ENCODE data around the gene NUDT16.

NUDT16 gene

DNA sequence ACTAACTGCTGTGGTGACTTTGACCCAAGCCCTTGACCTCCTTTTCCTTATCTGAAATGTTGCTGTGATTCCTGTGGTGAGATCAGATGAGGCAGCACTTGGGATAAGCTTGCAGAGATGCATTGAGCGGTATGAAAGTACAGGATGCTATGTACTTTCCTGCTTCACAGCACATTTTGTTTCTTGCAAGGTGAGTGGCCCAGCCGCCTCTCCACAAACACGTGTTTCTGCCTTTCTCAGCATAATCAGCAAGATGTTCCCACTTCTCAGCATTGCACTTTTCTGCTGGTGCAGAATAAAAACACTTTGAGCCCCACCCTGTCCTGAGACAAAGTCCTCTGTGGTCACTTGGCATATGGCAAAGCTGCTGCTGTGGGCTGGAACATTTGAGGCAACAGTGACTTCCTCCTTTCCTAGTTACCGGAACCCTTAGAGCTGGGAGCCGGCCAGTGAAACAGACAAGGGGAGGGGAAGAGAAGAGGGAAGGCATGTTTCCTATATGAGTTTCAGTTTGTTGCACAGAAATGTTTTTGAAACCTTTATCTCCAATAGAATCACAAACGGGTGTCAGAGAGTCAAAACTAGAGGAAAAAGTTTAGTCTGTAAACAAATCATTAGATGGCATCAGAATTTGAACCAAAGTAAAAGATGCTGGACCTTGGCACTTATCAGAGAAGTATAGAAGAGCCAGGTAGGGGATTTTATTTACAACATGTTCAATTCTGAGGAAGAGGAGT lies 5.0 kb downstream of the NUDT16 start:
- no peak for DNase-seq

GRCh38 chr3:131387796-131388489 lies 6.4 kb downstream of the NUDT16 start:
- DNase-seq: no peak

- no peak for DNase-seq
Measured at GRCh38 chr3:131388490-131388799, 6.9 kb downstream of the NUDT16 start.

DNA sequence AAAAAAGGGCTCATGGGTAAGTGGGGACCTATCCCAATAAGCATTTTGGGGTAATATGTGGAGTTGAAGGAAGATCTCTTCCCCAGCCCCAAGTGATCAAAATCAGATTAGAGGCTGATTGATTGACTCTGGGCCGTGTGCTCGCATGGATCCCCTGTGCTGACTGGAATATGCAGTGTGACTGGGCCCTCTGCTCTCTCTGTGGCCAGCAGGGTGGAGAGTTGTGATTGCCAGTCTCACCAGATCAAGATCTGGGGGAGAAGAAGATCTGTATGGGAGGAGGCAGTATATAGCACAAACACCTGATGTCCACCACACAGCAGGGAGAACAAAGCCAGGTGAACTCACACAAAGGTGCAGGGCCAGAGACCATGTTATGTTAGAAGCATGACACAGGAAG lies 8.8 kb downstream of the NUDT16 start:
- no peak for DNase-seq

- no peak for DNase-seq
Measured at GRCh38 chr3:131393051-131393450, 11.5 kb downstream of the NUDT16 start.

DNA sequence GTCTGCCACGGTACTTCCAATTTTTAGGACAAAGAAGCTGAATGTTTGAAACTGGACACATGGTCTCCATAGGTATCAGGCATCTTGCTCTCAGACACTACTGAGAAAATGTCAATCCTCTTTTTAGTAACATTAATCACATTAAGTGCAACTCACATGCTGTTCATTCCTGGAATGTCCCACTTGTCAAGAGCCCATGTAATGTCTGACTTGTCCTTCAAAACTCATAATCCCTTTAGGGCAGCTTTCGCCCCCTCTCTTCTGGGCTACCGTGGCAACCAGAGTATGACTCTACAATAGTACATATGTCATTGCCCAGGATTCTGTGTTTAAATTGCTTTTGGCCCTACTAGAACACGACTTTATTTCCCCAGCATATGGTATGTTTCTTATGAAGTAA lies 12.3 kb downstream of the NUDT16 start:
- no peak for DNase-seq

- no peak for DNase-seq
Measured at GRCh38 chr3:131394400-131394799, 12.8 kb downstream of the NUDT16 start.

GRCh38 chr3:131396170-131396569 lies 14.6 kb downstream of the NUDT16 start:
- DNase-seq: no peak

GRCh38 chr3:131397889-131398288 lies 16.3 kb downstream of the NUDT16 start:
- no peak for DNase-seq

- no peak for DNase-seq
Measured at GRCh38 chr3:131401978-131402377, 20.4 kb downstream of the NUDT16 start.

DNA sequence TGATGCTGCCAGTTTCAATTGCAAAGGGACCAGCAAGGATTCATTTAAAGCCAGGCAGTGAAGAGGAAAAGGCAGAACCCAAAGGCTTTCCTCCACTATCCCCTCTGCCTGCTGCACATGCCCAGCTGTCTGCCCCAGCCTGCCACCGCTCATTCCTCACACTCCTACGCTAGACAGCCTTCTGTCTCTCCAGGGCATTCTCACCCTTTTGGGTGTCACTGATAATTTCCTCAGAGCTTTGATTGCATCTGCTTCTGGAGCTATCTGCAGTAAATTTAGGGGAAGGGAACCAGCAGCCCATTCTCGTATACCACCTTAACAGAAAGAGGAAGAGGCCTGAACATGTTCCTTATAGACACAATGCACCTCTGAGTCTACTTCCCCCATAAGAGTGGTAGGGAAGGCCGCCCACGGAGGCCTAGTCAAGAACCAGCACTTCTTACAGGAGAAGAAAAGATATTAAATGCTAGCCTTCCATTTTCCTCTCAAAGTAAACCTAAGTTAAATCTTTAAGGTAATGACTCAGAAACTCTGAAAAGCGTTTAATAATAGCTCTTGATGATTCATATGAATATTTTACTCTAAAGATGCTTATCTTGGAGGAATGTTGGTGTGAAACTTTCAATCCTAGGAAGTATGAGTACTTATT lies 20.9 kb downstream of the NUDT16 start:
- no peak for DNase-seq

DNA sequence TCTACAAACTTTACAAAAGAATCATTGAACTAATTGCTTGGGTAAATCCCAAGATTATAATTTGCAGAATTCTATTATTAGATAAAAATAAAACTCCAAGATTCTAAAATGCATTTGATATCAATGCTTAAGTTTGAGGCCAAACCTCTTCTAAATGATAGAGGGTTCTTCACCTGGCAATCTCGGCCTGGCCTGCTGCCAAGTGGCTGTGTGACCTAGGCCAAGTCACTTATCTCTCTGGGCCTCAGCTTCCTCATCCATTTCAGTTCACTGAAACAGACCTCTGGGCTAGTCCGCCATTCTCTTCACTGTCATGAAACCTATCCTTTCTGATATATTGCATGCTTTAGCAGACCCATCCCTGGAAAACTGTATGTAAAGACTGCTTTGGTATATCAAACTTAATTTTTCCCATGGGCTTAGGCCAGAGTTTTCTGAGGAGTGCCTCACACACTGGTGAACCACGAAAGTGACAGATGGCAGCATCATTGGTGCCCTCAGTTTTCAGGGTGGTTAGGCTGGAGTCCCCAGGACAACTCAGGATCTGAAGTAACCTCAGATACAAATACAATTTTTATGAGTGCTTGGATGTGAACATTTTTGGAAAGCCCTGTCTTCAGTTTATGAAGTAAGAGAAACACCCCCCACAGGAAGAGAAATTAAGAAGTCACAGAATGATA lies 21.8 kb downstream of the NUDT16 start:
- DNase-seq: no peak

DNA sequence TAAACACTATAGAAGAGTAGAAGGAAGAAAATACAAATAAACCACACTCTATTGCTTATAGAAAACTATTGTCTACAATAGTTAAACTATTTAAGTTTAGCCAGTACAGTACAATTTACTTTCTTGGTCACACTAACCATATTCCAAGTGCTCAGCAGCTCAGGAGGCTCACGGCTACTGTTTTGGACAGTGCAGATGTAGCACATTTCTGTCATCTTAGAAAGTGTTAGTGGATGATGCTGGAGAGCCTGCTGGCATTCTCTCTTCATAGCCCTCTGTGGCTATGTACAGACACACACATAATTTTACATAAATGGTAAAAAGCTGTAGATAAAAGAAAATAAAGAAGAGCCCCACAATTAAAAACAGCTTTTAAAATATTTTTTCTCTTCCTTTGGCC lies 23.8 kb downstream of the NUDT16 start:
- DNase-seq: no peak

GRCh38 chr3:131406274-131406673 lies 24.7 kb downstream of the NUDT16 start:
- no peak for DNase-seq

DNA sequence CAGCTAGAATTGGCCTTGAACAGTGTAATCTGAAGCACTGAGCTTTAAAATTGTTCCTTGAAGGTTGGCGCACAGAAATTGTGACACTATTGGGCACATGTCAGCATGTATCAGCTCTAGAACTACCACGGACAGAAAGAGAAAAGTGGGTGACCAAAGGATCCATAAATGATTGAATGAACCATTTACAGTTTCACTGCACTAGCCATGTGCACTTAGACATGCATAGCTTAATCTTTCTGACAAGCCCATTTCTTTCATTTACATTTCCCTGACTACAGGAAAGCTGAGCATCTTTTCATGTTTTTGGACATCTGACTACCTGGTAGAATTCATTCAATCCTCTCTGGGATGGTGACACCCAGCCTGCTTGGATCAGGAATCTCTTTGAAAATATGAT lies 36.2 kb downstream of the NUDT16 start:
- DNase-seq: no peak

DNA sequence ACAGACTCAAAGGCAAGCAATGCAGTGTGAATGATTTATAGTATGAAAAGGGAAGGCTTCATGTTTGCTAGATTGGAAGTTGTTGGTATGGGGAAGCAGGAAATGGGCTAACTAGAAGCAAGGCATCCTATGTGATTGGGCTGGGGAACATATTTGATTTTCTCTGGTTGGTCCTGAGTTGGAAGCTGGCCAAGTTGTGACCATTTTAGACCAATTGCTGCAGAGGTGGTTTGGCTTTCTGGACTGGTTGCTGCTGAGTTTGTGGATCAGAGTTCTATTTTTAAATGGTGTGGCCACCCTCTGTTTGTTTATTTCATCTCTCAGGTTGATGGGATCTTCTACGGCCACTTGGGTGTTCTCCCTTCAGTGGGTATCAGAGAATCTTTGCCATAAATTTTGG lies 39.7 kb downstream of the NUDT16 start:
- DNase-seq: no peak

DNA sequence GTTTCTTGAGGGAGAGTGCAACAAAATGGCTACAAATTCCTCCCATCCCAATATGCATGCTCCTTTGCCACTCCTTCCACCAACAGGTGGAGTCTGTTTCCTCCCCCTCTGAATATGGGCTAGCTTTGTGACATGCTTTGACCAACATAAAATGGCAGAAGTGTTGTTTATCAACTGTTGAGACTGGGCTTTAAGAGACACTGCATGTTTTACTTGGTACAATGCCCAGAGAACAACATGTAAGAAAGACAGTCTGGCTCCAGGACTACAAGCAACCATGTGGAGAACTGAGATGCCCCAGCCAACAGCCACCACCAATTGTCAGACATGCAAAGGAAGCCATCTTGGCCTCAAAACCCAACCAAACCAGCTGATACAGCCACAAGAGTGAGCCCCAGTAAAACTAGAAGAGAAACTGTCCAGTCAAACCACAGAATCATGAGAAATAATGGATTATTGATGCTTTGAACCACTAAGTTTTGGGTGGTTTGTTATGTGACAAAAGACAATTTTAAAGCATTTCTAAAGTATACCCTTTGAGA lies 40.5 kb downstream of the NUDT16 start:
- DNase-seq: no peak

DNA sequence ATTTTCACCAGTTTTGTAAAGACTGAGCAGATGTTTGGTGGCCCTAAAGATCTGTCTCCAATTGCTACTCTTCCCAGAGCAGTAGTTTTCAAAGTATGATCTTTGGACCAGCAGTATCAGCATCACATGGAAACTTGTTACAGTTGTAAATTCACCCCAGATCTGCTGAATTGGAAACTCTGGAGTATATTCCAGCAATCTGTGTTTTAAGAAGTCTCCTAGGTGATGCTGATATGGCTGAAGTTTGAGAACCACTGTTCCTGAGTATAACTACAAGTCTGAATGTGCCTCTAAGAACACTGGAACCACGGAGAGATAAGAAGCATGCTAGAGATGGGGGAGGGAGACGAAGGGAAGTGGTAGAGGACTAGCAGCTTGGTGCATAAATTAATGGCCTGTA lies 45.7 kb downstream of the NUDT16 start:
- no peak for DNase-seq

DNA sequence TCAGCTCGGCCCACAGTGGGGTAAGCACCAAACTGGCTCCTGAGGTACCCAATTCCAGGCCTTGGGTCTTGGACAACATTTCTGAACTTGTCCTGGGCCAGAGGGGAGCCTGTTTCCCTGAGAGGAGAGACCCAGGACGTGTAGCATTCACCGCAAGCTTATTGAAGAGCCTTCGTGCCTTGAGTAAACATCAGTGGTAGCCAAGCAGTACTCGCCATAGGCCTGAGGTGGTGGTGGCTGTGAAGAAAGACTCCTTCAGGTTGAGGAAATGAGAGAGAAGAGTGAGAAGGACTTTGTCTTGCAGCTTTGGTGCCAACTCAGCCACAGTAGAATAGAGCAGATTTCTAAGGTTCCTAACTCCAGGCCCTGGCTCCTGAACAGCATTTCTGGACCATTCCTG lies 50.2 kb downstream of the NUDT16 start:
- DNase-seq: no peak

- DNase-seq: no peak
Measured at GRCh38 chr3:131432441-131432840, 50.9 kb downstream of the NUDT16 start.

DNA sequence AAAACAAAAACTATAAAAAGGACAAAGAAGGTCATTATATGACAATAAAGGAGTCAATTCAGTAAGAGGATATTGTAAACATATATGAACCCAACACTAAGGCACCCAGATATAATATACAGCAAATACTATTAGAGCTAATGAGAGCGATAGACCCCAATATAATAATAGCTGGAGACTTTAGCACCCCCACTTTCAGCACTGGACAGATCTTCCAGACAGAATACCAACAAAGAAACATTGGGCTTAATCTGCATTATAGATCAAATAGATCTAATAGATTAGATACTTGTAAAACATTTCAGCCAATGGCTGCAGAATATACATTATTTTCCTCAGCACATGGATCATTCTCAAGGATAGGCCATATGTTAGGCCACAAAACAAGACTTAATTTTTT lies 53.4 kb downstream of the NUDT16 start:
- DNase-seq: no peak
